GM21447 (cell line): ENCODE results near the gene LENG8.

Experiments
- ATAC-seq: cut with Tn5 transposase; IDR thresholded peaks from one replicate; pipeline ENCODE4 v1.9.1; 2021; ENCODE audit not compliant: unreplicated experiment

Gene LENG8

GRCh38 chr19:54448774-54449700 lies at the start of gene LENG8:
TSS of gene LENG8 (plus strand) at chr19:54449199. CDS start at chr19:54451345, 2,146 bp downstream.
- ATAC-seq, result peak; percentile 84

- no peak for ATAC-seq
These were observed 48.1 kb upstream of the LENG8 start for GRCh38 chr19:54400913-54401312.

GRCh38 chr19:54403054-54403453 lies 45.9 kb upstream of the LENG8 start:
- no peak for ATAC-seq

GRCh38 chr19:54405628-54406027 lies 43.4 kb upstream of the LENG8 start:
- no peak for ATAC-seq

GRCh38 chr19:54407780-54408179 lies 41.2 kb upstream of the LENG8 start:
- no peak for ATAC-seq

GRCh38 chr19:54408456-54409026 lies 40.5 kb upstream of the LENG8 start:
- no peak for ATAC-seq

DNA sequence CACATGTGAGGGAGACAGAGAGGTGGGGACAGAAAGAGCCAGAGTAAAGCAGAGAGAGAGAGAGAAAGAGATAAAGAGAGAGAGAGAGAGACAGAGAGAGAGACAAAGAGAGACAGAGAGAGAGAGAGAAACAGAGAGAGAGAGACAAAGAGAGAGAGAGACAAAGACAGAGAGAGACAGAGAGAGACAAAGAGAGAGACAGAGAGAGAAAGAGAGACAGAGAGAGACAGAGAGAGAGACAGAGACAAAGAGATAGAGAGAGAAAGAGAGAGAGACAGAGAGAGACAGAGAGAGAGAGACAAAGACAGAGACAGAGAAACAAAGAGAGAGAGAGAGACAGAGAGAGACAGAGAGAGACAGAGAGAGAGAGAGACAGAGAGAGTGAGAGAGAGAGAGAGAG lies 38.0 kb upstream of the LENG8 start:
- no peak for ATAC-seq

DNA sequence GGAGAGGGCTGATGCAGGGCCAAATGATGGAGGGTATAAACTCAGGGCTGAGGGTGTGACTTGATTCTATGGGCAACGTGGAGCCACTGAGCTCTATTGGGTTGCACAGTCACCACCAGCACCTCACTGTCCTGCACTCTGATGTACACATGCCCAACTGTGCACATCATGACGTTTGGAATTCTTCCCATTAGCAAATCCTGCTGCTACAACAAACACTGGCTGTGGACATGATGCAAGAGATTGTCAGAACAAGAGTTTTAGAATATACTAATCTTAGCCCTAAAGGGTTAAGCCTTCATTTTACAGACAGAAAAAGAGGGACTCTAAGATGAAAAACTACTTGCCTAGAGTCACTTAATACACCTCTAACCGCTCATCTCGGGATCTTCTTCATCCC lies 36.1 kb upstream of the LENG8 start:
- no peak for ATAC-seq

DNA sequence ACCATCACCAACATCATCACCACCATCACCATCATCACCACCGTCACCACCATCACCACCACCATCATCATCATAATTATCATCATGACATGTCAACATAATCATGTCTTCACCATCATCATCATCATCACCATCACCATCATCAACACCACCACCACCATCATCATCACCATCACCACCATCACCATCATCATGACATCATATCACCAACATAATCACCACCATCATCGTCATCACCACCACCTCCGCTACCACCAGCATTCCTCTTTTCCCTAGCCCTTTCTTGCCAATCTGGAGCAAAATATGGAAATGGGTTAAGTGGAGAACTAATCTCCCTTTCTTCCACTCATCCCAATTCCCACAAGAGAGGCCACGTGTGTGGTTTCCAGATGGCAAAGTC lies 34.8 kb upstream of the LENG8 start:
- ATAC-seq, result no peak

- ATAC-seq, result no peak
These were observed 33.6 kb upstream of the LENG8 start, which contains the start of gene TTYH1 for GRCh38 chr19:54415208-54415900. TSS of gene TTYH1 (plus strand) at chr19:54415464. CDS start at chr19:54415553, 89 bp downstream.

DNA sequence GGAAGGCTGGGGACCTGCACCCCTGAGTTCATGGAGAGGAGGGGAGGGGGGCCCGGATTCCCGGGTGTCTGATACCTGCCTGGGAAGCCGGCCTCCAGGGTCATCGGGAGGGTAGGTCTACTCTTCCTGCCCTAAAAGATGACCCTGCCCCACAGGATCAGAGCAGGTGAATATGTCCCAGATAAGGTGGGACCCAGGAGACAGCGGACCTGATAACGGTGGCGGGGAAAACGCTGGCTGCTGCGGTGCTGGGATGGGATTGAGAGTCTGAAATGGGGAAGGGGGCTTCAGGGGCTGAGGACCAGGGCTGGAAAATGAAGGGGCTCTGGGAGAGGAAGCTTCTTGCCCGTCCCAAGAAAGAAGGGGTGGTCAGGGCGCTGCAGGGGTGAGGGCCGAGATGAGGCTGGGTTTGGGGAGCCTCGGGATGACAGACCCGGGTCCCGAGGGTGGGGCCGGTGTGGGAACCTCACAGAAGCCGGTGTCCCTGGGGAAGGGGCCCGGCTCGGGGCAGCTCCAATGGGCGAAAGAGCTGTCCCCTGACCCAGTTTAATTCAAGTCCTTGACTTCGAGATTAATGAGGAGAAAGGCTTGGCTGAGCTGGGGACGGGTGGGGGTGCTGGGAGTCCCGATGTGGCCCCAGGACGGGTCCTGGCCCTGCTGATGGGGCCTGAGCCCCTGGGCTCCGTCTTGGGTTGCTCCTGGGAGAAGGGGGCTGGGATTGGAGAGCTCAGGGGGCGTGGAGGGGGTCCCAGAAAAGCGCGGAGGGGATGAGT lies 32.9 kb upstream of the LENG8 start:
- no peak for ATAC-seq

DNA sequence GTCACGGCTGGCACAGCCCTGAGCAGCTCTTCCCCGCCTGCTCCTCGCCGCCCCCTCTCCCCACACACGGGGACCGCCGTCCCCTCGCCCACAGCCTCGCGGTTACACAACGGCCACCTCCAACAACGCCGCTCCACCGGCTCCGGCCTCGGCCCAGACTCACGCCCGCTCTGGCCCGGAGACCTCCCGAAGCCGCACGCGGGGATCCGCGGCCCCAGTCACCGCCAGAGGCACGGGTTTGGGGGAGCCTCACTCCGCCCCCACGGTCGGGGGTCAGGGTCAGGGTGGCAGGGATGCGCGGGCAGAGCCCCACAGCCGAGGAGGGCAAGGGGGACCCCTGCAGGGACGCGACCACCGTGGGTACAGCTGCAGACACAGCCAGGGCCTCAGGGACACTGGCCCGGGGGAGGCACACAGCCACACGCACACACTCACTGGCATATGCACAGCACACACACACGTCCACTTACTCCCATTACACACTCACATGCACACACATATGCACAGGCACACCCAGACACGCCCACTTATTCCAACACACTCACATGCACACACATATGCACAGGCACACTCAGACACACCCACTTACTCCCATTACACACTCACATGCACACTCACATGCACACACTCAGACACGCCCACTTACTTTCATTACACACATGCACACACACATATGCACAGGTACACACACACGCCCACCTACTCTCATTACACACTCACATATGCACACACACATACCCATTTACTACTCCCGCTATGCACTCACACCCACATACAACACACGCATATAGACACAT lies 32.1 kb upstream of the LENG8 start:
- no peak for ATAC-seq

GRCh38 chr19:54418030-54418929 lies 30.7 kb upstream of the LENG8 start:
- no peak for ATAC-seq

GRCh38 chr19:54418930-54419800 lies 29.8 kb upstream of the LENG8 start:
- ATAC-seq, result no peak

- no peak for ATAC-seq
These were observed 29.0 kb upstream of the LENG8 start for GRCh38 chr19:54420068-54420382.

DNA sequence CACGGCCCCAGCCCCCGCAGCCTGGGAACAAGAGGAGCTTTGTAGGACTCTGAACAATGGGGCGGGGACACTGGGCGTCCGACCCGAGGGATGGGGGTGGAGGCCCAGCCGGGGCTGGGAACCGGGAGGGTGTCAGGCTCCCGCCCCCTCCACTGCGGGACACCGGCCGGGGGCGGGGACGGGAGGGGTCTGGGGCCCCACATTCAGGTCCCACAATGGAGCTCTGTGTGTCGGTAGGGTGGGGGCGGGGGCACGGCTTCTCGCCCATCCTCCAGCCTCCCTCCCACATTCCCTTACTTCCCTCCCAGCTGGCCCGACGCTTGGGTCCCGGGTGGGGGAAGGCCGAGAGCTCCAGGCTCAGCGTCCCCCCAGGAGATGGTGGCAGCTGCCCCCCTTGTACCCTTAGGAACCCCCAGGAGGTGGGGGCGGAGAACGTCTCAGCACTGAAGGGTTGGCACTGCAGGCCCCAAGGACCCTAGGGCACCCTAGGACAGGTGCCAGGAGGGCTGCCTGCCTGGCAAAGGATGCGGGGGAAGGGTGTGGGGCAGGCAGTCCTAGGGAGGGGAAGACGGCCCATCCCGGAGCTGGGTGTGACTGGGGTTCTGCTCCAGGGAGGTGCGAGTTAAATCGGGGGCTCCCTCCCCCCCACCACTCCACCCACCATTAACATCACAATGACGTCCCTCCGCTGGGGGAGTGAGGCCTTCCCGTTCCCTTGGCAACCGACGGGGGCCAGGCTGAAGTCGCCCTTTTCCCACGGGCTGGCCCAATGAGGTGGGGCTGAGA lies 28.4 kb upstream of the LENG8 start:
- ATAC-seq, result no peak

- no peak for ATAC-seq
These were observed 27.9 kb upstream of the LENG8 start for GRCh38 chr19:54421169-54421516.

GRCh38 chr19:54421521-54421920 lies 27.5 kb upstream of the LENG8 start:
- no peak for ATAC-seq
